Left lung (tissue), 10 donors: ENCODE data around the gene LTBP2. TPM values are rescaled to one million over a fixed set of nuclear protein-coding genes. Genes with fewer than 3 reads are reported as not detected.
A peak's percentile ranks its signal among the peaks of the same experiment; 100 is the strongest.

ENCODE experiments used
- ATAC-seq: fragments of 200-7000 bp; cut with Tn5 transposase; one replicate; pipeline ENCODE4 v1.9.1; 2020; ENCODE audit warnings: moderate library complexity
- DNase-seq, 4 donors: peaks; one replicate each; pipeline ENCODE4 v3.0.0-alpha.2; 2013 to 2020
- H3K27ac ChIP-seq, 2 donors: fragments of 200-600 bp; sonication (generic) in 1 of 2; one replicate each; pipeline versions ENCODE4 v1.5.0 to v1.8.0; 2020 to 2021
- H3K27me3 ChIP-seq, 2 donors: fragments of 200-600 bp; sonication (generic) in 1 of 2; one replicate each; pipeline versions ENCODE4 v1.5.0 to v1.8.0; 2020 to 2021
- H3K36me3 ChIP-seq, 2 donors: fragments of 200-600 bp; sonication (generic) in 1 of 2; one replicate each; pipeline versions ENCODE4 v1.5.0 to v1.8.0; 2020 to 2021
- H3K4me1 ChIP-seq, 2 donors: fragments of 200-600 bp; one replicate each; pipeline ENCODE4 v1.8.0; 2021
- H3K4me3 ChIP-seq, 2 donors: fragments of 200-600 bp; sonication (generic) in 1 of 2; one replicate each; pipeline versions ENCODE4 v1.5.0 to v1.8.0; 2020 to 2021; ENCODE audit warnings: mild to moderate bottlenecking in 1 of 2
- H3K9me3 ChIP-seq, 2 donors: fragments of 200-600 bp; sonication (generic) in 1 of 2; one replicate each; pipeline versions ENCODE4 v1.5.0 to v1.8.0; 2020 to 2021
- intact Hi-C, 2 donors: fragments of 100-400 bp; cut with DNase I; formaldehyde crosslinking; loops; one replicate each; pipeline versions ENCODE4 v1.11.2 to v1.14.2; 2022
- polyA plus RNA-seq, 6 donors: library from polyadenylated mRNA; unstranded; fragments of 120-200 nt; gene quantifications; one replicate each; pipeline ENCODE4 v1.2.1, GENCODE V29; 2013; ENCODE audit not compliant: insufficient read length in 6 of 6
- total RNA-seq, 2 donors: library from RNA; stranded (reverse); fragmentation: NEBNext Ultra II Directional; extraction: Animal tissue kit (Norgen Biotek cat#: 25700); gene quantifications; one replicate each; pipeline ENCODE4 v1.2.1, GENCODE V29; 2021
- TF ChIP-seq, protein P1 (sequence below), 2 donors: fragments of 200-600 bp; sonication (generic) in 1 of 2; IDR thresholded peaks; one replicate each; pipeline versions ENCODE4 v1.5.0 to v1.8.0; 2021; ENCODE audit warnings: antibody characterized with exemption in 2 of 2
- donor health status: DM: no; HTN: yes; CAD: no.
- donor health status: DM: no; HTN: no; CAD: no.

The LTBP2 gene
- total and polyA plus RNA-seq, 8 donors, result 14.0 to 154 (median 19.3) TPM

DNA sequence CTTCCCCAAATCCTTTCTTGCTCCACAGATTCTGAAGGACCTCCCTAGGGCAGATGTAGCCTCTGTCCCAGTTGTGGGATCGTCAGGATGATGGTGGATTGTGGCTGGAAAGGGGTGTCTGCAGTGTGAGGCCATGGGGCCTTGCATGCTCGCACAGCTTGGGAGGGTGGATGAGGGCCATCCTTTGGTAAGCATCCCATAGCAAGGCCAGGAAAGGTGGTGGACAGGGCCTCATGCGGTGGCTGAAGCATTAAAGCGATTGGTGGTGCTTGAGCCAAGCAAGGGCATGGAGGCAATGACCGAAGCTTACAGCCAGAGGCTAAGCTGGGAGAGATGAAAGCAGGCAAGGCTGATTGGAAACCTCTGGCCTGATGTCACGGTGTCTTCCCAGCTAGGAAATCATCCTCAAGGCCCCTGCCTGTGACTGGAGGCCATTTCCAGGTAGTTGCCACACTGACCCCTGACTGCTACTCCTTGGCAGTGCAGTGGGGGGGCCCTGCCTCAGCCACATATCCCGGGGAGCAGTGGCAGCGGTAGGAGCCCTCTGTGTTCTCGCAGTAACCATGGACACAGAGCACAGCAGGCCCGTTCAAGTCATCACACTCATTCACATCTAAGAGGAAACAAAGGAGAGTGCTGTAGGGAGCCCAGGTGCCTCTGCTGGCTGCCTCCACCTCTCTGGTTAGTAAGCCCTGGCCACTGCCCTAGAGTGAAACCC is 111.5 kb downstream of the LTBP2 start:
- TF ChIP-seq, protein P1, sequence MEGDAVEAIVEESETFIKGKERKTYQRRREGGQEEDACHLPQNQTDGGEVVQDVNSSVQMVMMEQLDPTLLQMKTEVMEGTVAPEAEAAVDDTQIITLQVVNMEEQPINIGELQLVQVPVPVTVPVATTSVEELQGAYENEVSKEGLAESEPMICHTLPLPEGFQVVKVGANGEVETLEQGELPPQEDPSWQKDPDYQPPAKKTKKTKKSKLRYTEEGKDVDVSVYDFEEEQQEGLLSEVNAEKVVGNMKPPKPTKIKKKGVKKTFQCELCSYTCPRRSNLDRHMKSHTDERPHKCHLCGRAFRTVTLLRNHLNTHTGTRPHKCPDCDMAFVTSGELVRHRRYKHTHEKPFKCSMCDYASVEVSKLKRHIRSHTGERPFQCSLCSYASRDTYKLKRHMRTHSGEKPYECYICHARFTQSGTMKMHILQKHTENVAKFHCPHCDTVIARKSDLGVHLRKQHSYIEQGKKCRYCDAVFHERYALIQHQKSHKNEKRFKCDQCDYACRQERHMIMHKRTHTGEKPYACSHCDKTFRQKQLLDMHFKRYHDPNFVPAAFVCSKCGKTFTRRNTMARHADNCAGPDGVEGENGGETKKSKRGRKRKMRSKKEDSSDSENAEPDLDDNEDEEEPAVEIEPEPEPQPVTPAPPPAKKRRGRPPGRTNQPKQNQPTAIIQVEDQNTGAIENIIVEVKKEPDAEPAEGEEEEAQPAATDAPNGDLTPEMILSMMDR (IDR thresholded peaks at IDR 0.05), result no peak
- intact Hi-C loops, result loop anchor here in 1 of 2 donors (10.0 kb wide), 1 partner anchor 114 kb away; the partner anchor contains the start of gene LTBP2
- DNase-seq (no peak), ATAC-seq (peak; percentile 3)
- no peak overlapping the region for H3K27ac ChIP-seq
- H3K4me1 ChIP-seq, result peaks cover 0 to 7% of the 10 kb centered on the region in 2 donors
- H3K36me3 ChIP-seq, result peaks cover 0 to 6% of the 10 kb centered on the region in 2 donors
- H3K27me3 ChIP-seq, result no peaks in the 10 kb centered on the region
- H3K9me3 ChIP-seq, result no peaks in the 10 kb centered on the region
- no peak overlapping the region for H3K4me3 ChIP-seq

DNA sequence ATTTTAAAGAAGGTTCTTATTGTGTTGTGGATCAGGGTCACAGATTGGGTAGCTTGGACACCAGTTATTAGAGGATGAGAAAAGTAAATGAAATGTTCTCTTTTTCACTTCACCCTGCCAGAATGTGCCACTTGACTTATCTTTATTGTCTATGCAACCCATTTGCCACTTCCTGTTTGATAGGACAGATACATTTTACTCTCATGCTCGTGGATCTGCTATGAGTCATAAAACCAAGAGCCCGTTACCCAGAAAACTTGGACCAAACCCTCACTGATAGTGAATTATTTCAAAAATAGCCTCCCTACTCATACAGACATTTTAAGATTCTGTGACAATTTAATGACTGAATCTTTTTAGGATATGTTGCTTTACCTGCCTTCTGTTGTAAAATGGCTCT is 116.7 kb downstream of the LTBP2 start:
- Histone ChIP-seq H3K9me3 (no peaks in the 10 kb centered on the region), H3K27me3 (no peaks in the 10 kb centered on the region), H3K27ac (no peak overlapping the region), H3K4me1 (peaks cover 7 to 41% of the 10 kb centered on the region in 2 donors), H3K36me3 (peaks cover 0 to 6% of the 10 kb centered on the region in 2 donors), H3K4me3 (no peak overlapping the region)
- TF ChIP-seq, protein P1 (IDR thresholded peaks at IDR 0.05), result no peak
- DNase-seq, result no peak
- ATAC-seq, result no peak
- intact Hi-C loops, result no loop called here

DNA sequence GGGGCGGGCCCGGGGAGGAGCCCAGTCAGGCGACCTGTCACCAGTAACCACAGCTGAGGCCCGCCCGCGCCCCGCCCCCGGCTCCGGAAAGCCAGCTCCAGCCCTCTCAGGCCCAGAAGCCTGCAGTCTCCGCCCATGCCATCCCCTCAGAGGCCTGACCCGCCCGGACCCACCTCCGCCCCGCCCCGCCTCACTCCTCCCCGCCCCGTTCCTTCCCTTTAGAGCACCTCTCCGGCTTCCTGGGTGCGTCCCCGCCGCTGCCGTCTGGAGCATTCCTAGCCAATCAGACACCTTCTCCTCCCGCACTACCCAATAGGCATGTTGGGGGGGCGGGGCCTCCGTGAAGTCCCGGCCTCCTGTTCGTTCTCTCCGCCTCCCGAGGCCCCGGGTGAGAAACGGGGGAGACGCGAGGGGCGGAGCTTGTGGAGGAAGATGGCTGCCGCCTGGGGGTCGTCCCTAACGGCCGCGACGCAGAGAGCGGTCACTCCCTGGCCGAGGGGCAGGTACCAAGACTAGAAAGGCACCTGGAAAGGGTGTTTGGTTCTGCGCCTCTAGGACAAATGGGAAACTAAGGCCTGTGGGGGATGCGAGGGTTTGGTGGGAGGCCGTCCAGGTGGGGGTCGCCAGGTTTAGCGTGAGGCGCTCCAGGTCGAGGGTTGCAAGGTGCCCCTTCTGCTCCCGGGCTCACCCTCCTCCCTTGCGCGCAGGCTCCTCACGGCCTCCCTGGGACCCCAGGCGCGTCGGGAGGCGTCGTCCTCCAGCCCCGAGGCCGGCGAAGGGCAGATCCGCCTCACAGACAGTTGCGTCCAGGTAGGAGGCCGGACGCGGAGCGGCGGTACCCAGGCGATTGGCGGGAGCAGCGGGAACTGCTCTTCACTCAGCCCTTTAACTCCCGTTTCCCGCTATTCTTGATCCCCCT is 118.4 kb downstream of the LTBP2 start, which contains the start of gene ISCA2:
ISCA2 (plus strand) TSS at position 423 of the 919 bp plus-strand sequence; CDS start at position 433, 10 bp downstream.
- Histone ChIP-seq H3K27me3 (no peaks in the 10 kb centered on the region), H3K27ac (peak within 1 kb of the TSS; percentile 95 to 97), H3K4me3 (peak within 1 kb of the TSS; percentile 83 to 97), H3K36me3 (peaks cover 0 to 3% of the 10 kb centered on the region in 2 donors), H3K4me1 (peaks cover 14 to 59% of the 10 kb centered on the region in 2 donors), H3K9me3 (no peaks in the 10 kb centered on the region)
- peak; percentile 97 to 100 (median 100) for DNase-seq
- intact Hi-C loops, result loop anchor here in 1 of 2 donors (5.0 kb wide), 1 partner anchor 131 kb away; no protein-coding TSS in a partner anchor
- ATAC-seq, result peak; percentile 89
- TF ChIP-seq, protein P1 (IDR thresholded peaks at IDR 0.05), result peak in 1 of 2 donors; percentile 6

DNA sequence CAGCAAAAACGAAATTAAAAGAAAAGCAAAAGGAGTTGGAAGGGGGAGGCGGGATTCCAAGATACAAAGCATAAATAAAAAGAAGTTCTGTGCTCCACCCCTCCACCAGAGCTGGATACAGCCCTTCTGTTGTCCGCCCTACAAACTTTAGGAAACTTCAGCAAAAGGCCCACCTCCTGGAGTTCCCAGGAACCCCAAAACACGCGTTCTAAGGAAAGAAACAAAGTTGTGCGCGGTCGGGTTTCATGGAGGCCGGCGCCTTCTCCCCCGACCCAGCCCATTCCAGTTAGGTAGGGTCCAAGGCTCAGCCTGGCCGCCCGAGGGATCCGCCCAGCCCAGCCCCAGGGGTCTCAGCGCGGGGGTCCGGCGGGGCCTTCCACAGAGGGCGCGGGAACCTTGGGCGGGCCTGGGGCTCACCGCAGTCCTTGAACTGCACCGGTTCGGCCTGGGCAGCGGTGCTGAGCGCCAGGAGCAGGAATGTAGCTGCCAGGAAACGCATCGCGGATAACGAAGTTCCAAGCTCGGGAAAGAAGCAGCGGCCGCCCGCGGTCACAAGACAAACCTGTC is 119.2 kb downstream of the LTBP2 start, which contains the start of gene NPC2:
NPC2 (minus strand) TSS at position 530 of the 567 bp plus-strand sequence; CDS start at position 499, 31 bp downstream.
- Histone ChIP-seq H3K9me3 (no peaks in the 10 kb centered on the region), H3K27me3 (no peaks in the 10 kb centered on the region), H3K27ac (peak within 1 kb of the TSS; percentile 95 to 97), H3K36me3 (peaks cover 0 to 3% of the 10 kb centered on the region in 2 donors), H3K4me1 (peaks cover 14 to 66% of the 10 kb centered on the region in 2 donors), H3K4me3 (peak within 1 kb of the TSS; percentile 83 to 97)
- intact Hi-C loops, result loop anchor here in 1 of 2 donors (5.0 kb wide), 1 partner anchor 131 kb away; no protein-coding TSS in a partner anchor
- TF ChIP-seq, protein P1 (IDR thresholded peaks at IDR 0.05), result peak in 1 of 2 donors; percentile 14
- DNase-seq (no peak), ATAC-seq (no peak)
